Measurements from ENCODE around the gene GDF15.
"Not testable (repeated sequence)": the region's sequence is repeated elsewhere in the genome, so short reads cannot be mapped to it uniquely, and the experiment has no call there.

GDF15 gene

DNA sequence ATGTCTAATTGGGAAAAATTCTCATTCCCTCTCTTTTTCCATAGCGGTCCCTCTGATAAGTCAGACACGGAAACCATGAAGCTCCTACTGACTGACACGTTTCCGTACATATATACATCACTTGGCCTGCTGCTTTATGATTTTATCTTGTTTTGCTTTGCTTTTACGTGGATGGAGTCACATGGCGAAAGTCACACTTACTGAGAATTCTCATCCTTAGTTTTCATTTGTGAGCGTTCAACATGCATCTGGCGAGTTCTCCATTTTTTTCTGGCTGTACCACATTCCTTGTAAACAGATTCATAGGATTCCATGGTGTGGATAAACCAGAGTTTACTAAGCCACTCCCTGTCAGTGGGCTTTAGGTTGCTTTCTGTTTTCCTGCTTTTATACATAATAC lies 24.3 kb upstream of the GDF15 start:
- H3K27me3 ChIP-seq (ENCODE audit: low read length): no peaks in the 10 kb centered on the region
- no peak overlapping the region for H3K4me3 ChIP-seq (ENCODE audit: insufficient read depth, low read length, poor library complexity, severe bottlenecking)
- no peaks in the 10 kb centered on the region for H3K9me3 ChIP-seq (ENCODE audit: insufficient read depth, low read length)
- no peak overlapping the region for H3K9ac ChIP-seq (ENCODE audit: low read length)
- H3K79me2 ChIP-seq (ENCODE audit: insufficient read depth, low read length): no peaks in the 10 kb centered on the region
- no peaks in the 10 kb centered on the region for H3F3A ChIP-seq (ENCODE audit: insufficient read depth)
- no peak overlapping the region for H3K4me2 ChIP-seq (ENCODE audit: low read depth, low read length, poor library complexity, severe bottlenecking)
- TF ChIP-seq, protein P1, sequence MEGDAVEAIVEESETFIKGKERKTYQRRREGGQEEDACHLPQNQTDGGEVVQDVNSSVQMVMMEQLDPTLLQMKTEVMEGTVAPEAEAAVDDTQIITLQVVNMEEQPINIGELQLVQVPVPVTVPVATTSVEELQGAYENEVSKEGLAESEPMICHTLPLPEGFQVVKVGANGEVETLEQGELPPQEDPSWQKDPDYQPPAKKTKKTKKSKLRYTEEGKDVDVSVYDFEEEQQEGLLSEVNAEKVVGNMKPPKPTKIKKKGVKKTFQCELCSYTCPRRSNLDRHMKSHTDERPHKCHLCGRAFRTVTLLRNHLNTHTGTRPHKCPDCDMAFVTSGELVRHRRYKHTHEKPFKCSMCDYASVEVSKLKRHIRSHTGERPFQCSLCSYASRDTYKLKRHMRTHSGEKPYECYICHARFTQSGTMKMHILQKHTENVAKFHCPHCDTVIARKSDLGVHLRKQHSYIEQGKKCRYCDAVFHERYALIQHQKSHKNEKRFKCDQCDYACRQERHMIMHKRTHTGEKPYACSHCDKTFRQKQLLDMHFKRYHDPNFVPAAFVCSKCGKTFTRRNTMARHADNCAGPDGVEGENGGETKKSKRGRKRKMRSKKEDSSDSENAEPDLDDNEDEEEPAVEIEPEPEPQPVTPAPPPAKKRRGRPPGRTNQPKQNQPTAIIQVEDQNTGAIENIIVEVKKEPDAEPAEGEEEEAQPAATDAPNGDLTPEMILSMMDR (IDR thresholded peaks at IDR 0.05; ENCODE audit: insufficient read depth, low read length, poor library complexity, severe bottlenecking): no peak
- TF ChIP-seq EZH2phosphoT487 (conservative IDR thresholded peaks at IDR 0.05; ENCODE audit: low read length): no peak
- no peaks in the 10 kb centered on the region for H3K9me2 ChIP-seq (replicated peaks; ENCODE audit: insufficient read depth, low read length)
- no peak overlapping the region for H2AFZ ChIP-seq (ENCODE audit: low read depth, low read length, severe bottlenecking)
- H3K27ac ChIP-seq (ENCODE audit: low read depth, low read length): no peak overlapping the region
- H3K36me3 ChIP-seq (ENCODE audit: low read length): no peaks in the 10 kb centered on the region
- H4K20me1 ChIP-seq (ENCODE audit: low read depth, low read length): no peaks in the 10 kb centered on the region

DNA sequence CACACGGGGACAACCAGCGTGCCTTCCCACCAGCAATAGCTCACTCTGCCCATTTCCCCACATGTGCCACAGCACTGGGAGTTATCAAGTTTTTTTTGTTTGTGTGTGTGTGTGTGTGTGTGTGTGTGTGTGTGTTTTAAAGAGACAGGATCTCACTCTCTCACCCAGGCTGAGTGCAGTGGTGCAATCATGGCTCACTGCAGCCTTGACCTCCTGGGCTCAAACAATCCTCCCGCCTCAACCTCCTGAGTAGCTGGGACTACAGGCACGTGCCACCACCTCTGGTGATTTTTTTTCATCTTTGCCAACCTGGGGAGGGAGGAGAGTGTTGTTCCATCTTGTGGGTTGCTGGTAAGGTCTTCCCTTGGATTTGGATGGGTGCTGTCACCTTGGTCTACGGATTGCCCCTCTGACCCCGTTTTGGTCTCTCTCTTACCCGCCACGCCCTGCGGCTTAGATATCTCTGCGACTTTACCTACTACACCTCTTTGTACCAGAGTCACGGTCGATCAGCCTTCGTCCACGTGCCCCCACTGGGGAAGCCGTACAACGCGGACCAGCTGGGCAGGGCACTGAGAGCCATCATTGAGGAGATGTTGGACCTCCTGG lies 22.9 kb upstream of the GDF15 start:
- Histone ChIP-seq H3K9ac (ENCODE audit: low read length) (no peak overlapping the region), H3K4me3 (ENCODE audit: insufficient read depth, low read length, poor library complexity, severe bottlenecking) (no peak overlapping the region), H3F3A (ENCODE audit: insufficient read depth) (no peaks in the 10 kb centered on the region), H3K79me2 (ENCODE audit: insufficient read depth, low read length) (no peaks in the 10 kb centered on the region), H3K36me3 (ENCODE audit: low read length) (no peaks in the 10 kb centered on the region), H3K27me3 (ENCODE audit: low read length) (no peaks in the 10 kb centered on the region), H3K27ac (ENCODE audit: low read depth, low read length) (no peak overlapping the region), H4K20me1 (ENCODE audit: low read depth, low read length) (no peaks in the 10 kb centered on the region), H2AFZ (ENCODE audit: low read depth, low read length, severe bottlenecking) (no peak overlapping the region), H3K4me2 (ENCODE audit: low read depth, low read length, poor library complexity, severe bottlenecking) (no peak overlapping the region), H3K9me2 (replicated peaks; ENCODE audit: insufficient read depth, low read length) (no peaks in the 10 kb centered on the region), H3K9me3 (ENCODE audit: insufficient read depth, low read length) (no peaks in the 10 kb centered on the region)
- TF ChIP-seq EZH2phosphoT487 (conservative IDR thresholded peaks at IDR 0.05; ENCODE audit: low read length): no peak
- TF ChIP-seq, protein P1 (IDR thresholded peaks at IDR 0.05; ENCODE audit: insufficient read depth, low read length, poor library complexity, severe bottlenecking): no peak

DNA sequence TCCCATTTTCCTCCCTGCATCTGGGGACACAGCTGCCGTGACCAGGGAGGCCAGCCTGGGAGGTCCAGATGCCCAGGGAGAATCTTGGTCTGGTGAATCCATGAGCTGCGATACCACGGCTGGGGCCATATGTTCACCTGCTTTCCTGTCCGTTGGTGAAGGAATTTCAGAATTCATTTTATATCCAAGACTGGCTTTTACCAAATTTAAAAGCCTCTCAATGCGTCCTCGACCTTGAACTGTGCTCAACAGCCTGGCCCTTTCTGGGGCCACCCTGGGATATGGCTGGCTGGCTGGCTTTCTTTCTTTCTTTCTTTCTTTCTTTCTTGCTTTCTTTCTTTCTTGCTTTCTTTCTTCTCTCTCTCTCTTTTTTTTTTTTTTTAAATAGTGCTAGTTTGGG lies 22.2 kb upstream of the GDF15 start:
- Histone ChIP-seq H3K27ac (ENCODE audit: low read depth, low read length) (no peak overlapping the region), H3K9me2 (replicated peaks; ENCODE audit: insufficient read depth, low read length) (no peaks in the 10 kb centered on the region), H3K27me3 (ENCODE audit: low read length) (no peaks in the 10 kb centered on the region), H3K9ac (ENCODE audit: low read length) (no peak overlapping the region), H3K36me3 (ENCODE audit: low read length) (no peaks in the 10 kb centered on the region), H3K4me2 (ENCODE audit: low read depth, low read length, poor library complexity, severe bottlenecking) (no peak overlapping the region), H3K79me2 (ENCODE audit: insufficient read depth, low read length) (no peaks in the 10 kb centered on the region), H3K4me3 (ENCODE audit: insufficient read depth, low read length, poor library complexity, severe bottlenecking) (no peak overlapping the region), H4K20me1 (ENCODE audit: low read depth, low read length) (no peaks in the 10 kb centered on the region), H2AFZ (ENCODE audit: low read depth, low read length, severe bottlenecking) (no peak overlapping the region), H3F3A (ENCODE audit: insufficient read depth) (no peaks in the 10 kb centered on the region), H3K9me3 (ENCODE audit: insufficient read depth, low read length) (no peaks in the 10 kb centered on the region)
- no peak for TF ChIP-seq EZH2phosphoT487 (conservative IDR thresholded peaks at IDR 0.05; ENCODE audit: low read length)
- TF ChIP-seq, protein P1 (IDR thresholded peaks at IDR 0.05; ENCODE audit: insufficient read depth, low read length, poor library complexity, severe bottlenecking): no peak

DNA sequence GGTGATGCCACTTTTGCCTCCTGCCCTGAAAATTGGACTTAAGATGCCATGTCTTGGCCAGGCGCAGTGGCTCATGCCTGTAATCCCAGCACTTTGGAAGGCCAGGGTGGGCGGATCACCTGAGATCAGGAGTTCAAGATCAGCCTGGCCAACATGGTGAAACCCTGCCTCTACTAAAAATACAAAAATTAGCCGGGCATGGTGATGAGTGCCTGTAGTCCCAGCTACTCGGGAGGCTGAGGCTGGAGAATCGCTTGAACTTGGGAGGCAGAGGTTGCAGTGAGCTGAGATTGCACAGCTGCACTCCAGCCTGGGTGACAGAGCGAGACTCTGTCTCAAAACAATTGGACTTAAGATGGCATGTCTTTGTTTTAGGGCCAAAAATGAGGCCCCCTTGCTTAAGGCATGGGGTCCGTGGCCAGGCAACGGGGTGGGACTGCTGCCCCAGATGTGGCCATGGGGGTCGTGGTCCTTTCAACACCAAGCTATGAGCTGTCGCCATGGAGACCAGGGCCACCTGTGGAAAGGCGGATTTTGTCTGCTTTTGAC lies 21.6 kb upstream of the GDF15 start:
- not testable (repeated sequence) for H3K9me2 ChIP-seq (replicated peaks; ENCODE audit: insufficient read depth, low read length); H3K4me3 ChIP-seq (ENCODE audit: insufficient read depth, low read length, poor library complexity, severe bottlenecking); H3K79me2 ChIP-seq (ENCODE audit: insufficient read depth, low read length); H3K9ac ChIP-seq (ENCODE audit: low read length); H3K4me2 ChIP-seq (ENCODE audit: low read depth, low read length, poor library complexity, severe bottlenecking); H3F3A ChIP-seq (ENCODE audit: insufficient read depth); H2AFZ ChIP-seq (ENCODE audit: low read depth, low read length, severe bottlenecking); H3K36me3 ChIP-seq (ENCODE audit: low read length); H3K9me3 ChIP-seq (ENCODE audit: insufficient read depth, low read length); H3K27me3 ChIP-seq (ENCODE audit: low read length); H3K27ac ChIP-seq (ENCODE audit: low read depth, low read length); H4K20me1 ChIP-seq (ENCODE audit: low read depth, low read length)
